GM19099 (cell line): ENCODE data around the gene MSANTD1.

Experiments
- POLR2A ChIP-seq: IDR thresholded peaks from 3 replicates; pipeline ENCODE4 v1.6.1; 2011; ENCODE audit warnings: low read depth; ENCODE audit not compliant: insufficient read length; ENCODE audit errors: extremely low read depth

Gene MSANTD1

GRCh38 chr4:3248811-3249661, at the start of gene MSANTD1:
MSANTD1 (plus strand) TSS chr4:3249159; CDS start chr4:3249223, 64 bp downstream.
- no peak for TF ChIP-seq POLR2A

DNA sequence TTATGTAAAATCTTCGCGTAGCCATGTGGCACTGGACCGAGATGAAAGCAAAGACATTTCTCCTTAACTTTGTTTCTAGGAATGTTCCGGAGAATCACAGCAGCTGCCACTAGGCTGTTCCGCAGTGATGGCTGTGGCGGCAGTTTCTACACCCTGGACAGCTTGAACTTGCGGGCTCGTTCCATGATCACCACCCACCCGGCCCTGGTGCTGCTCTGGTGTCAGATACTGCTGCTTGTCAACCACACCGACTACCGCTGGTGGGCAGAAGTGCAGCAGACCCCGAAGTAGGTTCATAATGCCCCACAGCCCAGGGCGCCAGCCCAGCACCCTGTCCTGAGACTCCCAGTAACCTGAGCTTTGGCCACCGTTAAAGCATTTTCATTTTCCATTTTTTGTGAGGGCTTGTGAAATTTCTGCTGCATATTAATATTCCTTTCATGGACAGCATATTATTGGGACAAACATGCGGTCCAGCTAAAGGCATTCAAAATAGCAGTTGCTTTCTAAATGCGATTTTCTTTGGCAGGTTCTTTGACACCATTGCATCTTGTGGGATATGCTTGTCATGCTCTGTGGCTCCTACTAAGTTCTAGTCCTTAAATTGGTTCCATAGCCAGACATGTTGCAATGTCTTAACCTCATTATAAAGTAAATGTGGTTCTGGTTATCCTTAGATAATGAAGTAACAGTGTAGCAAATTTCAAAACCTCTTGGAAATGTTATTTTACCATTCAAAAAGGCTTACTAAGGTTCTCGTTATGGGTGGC, 49.1 kb upstream of the MSANTD1 start:
- TF ChIP-seq POLR2A = no peak

DNA sequence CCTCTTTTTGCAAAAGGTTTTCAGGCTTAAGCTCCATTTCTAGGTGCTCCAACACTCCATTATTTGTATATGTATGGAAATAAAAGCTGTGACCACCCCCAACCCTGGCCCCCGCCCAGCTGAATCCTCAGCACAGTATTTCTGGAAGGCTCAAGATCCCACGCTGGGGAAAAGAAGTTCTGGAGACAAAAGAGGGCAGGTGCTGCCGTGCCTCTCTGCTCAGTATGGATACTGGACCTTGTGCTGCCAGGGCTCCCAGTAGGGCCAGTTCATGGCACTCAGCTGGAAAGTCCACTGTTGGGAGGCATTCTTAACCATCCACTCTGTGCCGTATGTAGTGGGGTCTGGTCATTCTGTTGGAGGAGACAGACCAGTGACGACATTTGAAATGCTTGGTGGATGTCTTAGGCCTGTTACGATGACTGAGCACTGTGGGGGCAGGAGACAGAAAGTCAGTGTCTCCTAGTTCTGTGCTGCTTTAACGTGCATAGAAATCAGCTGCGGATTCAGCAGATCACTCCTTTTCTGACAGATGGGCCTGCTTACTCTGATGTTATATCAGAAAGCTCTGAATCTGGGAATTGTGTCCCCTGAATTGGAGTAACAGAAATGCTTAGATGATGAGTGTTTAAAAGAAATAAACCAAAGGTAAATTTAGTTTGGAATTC, 48.4 kb upstream of the MSANTD1 start:
- TF ChIP-seq POLR2A = no peak

- no peak for TF ChIP-seq POLR2A
Observed at GRCh38 chr4:3201718-3202702, 46.9 kb upstream of the MSANTD1 start.

DNA sequence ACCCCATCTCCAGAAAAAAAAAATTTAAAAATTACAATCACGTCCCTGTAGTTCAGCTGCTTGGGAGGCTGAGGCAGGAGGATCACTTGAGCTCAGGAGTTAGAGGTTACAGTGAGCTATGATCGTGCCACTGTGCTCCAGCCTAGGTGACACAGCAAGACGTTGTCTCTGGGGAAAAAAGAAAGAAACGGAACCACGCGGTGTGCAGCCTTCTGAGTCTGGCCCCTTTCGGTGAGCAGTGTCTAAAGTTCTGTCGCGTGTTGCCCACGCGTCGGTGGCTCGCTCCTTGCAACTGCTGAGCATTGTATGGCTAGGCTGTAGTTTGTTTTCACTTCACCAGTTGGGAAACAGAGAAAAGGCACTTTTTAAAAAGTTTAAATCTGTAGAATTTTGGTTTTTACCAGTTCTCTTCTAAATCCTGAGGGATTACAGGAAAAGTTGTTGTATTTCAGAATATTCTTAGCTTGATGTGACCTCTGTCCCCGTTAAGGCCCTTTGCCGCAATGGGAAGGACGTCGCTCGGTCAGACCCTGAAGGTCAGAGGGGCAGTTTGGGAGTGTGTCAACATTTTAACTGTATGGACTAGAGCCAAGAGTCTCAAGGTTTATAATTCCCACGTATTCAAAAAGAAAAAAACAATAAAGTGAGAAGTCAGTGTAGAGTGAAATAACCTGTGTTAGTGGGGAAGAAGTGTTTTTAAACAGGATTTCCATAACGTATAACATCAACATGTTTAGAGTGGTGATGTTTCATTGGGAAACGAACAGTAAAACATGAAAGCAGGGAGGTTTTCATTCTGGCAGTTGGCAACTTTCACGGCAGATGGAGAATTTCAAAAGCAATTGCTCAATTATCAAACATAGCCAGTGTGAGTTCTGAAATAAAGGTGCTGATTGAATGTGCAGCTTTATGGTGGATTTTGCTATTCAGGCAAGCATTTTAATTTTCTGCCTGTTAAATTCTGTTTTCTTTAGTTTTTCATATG, 45.8 kb upstream of the MSANTD1 start:
- no peak for TF ChIP-seq POLR2A

DNA sequence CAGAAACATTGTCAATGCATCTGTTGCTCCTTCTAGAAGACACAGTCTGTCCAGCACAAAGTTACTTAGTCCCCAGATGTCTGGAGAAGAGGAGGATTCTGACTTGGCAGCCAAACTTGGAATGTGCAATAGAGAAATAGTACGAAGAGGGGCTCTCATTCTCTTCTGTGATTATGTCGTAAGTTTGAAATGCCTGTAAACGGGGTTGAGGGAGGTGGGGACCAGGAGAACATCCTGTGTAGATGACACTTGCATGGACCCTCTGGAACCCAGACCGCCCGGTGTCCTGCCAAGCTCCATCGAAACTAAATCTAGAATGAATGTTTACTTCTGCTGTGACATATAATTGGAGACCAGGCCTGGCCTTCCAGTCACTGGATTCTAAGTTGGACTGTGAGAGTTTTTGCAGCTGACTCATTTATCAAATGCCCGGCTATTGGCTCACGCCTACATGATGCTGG, 45.0 kb upstream of the MSANTD1 start:
- no peak for TF ChIP-seq POLR2A

GRCh38 chr4:3205995-3206394, 43.0 kb upstream of the MSANTD1 start:
- no peak for TF ChIP-seq POLR2A

DNA sequence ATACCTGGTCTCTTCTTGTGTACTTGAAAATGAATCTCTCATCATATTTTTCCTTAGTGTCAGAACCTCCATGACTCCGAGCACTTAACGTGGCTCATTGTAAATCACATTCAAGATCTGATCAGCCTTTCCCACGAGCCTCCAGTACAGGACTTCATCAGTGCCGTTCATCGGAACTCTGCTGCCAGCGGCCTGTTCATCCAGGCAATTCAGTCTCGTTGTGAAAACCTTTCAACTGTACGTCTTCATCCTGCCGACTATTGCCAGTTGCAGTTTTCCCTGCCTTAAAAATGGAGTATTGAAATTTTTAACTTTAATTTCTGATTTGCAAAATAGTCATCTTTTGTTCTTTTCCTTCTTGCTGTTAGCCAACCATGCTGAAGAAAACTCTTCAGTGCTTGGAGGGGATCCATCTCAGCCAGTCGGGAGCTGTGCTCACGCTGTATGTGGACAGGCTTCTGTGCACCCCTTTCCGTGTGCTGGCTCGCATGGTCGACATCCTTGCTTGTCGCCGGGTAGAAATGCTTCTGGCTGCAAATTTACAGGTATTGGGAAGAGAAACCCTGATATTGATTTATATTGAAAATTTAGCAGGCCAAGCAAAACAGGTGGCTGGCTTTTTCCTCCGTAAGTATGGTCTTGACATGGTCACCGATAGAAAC, 42.4 kb upstream of the MSANTD1 start:
- no peak for TF ChIP-seq POLR2A

- TF ChIP-seq POLR2A = no peak
Observed at GRCh38 chr4:3207531-3208037, 41.4 kb upstream of the MSANTD1 start.

DNA sequence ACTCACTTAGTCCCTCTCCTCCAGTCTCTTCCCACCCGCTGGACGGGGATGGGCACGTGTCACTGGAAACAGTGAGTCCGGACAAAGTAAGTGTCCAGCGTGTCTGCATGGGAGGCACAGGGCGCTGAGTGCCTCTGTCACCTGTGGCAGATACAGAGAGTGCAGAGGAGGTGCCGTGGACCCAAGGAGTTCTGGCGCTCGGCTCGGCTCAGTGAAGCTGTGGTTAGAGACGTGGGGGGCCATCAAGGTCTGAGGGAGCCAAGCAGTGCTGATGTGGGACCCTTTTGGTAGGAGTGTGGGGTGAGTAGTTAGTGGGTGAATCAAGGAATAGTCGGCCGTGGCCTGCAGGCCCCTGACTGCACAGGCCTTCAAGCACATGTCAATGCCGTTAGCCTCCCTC, 40.1 kb upstream of the MSANTD1 start:
- no peak for TF ChIP-seq POLR2A

- no peak for TF ChIP-seq POLR2A
Observed at GRCh38 chr4:3209551-3210325, 39.2 kb upstream of the MSANTD1 start.

- no peak for TF ChIP-seq POLR2A
Observed at GRCh38 chr4:3210467-3210866, 38.5 kb upstream of the MSANTD1 start.
